RKO (cell line): ENCODE data around the gene TRMU.

Experiments
- DNase-seq: peaks from one replicate; pipeline ENCODE4 v3.0.0-alpha.2; 2016; ENCODE audit warnings: low spot score

The TRMU gene

GRCh38 chr22:46369716-46370583, 34.4 kb downstream of the TRMU start:
- DNase-seq, result no peak

GRCh38 chr22:46370584-46371291, 35.2 kb downstream of the TRMU start:
- no peak for DNase-seq

GRCh38 chr22:46371623-46372226, 36.2 kb downstream of the TRMU start:
- no peak for DNase-seq

GRCh38 chr22:46372686-46373085, 37.2 kb downstream of the TRMU start:
- DNase-seq, result no peak

GRCh38 chr22:46373159-46373558, 37.6 kb downstream of the TRMU start:
- no peak for DNase-seq

GRCh38 chr22:46373921-46374662, 38.6 kb downstream of the TRMU start:
- no peak for DNase-seq

- no peak for DNase-seq
These were observed 39.4 kb downstream of the TRMU start for GRCh38 chr22:46374663-46375474.

- no peak for DNase-seq
These were observed 40.6 kb downstream of the TRMU start for GRCh38 chr22:46376111-46376510.

- no peak for DNase-seq
These were observed 41.5 kb downstream of the TRMU start for GRCh38 chr22:46376908-46377524.

- DNase-seq, result no peak
These were observed 42.3 kb downstream of the TRMU start for GRCh38 chr22:46377525-46378425.

- DNase-seq, result no peak
These were observed 43.0 kb downstream of the TRMU start for GRCh38 chr22:46378426-46379065.

GRCh38 chr22:46379066-46379930, 43.8 kb downstream of the TRMU start:
- no peak for DNase-seq

- no peak for DNase-seq
These were observed 44.6 kb downstream of the TRMU start for GRCh38 chr22:46380069-46380468.

- no peak for DNase-seq
These were observed 45.1 kb downstream of the TRMU start for GRCh38 chr22:46380581-46380980.

GRCh38 chr22:46381142-46381541, 45.6 kb downstream of the TRMU start:
- DNase-seq, result no peak

- DNase-seq, result no peak
These were observed 46.2 kb downstream of the TRMU start for GRCh38 chr22:46381731-46382130.

GRCh38 chr22:46382524-46382923, 47.0 kb downstream of the TRMU start:
- DNase-seq, result no peak

GRCh38 chr22:46386312-46386711, 50.8 kb downstream of the TRMU start:
- DNase-seq, result no peak
